ENCODE data around the gene PTAR1. TPM values are rescaled to one million over a fixed set of nuclear protein-coding genes. Genes with fewer than 3 reads are reported as not detected.
A peak's percentile ranks its signal among the peaks of the same experiment; 100 is the strongest.

The PTAR1 gene
- total RNA-seq, 2 donors from 2014 or later = 47.6 to 54.0 TPM

DNA sequence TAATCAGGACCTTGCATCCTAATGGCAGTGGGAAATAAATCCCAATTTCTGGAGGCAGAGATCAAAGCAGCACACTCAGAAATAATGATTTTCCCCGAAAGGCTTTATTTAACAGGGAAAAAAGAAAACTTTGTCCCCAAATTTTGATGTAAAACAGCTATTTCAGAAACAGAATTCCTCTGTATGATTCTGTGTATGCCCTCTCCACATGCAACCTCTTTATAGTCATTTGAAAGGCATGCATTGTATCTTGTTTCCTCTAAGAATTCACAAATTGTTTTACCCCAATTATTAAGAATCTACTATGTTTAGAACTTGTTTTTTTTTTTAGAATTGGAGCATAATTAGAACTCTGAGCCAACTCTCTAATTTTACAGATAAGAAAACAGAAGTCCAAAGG, 2.7 kb upstream of the PTAR1 start:
- H3K36me3 ChIP-seq = no peaks in the 10 kb centered on the region
- DNase-seq (ENCODE audit: low spot score) = no peak

DNA sequence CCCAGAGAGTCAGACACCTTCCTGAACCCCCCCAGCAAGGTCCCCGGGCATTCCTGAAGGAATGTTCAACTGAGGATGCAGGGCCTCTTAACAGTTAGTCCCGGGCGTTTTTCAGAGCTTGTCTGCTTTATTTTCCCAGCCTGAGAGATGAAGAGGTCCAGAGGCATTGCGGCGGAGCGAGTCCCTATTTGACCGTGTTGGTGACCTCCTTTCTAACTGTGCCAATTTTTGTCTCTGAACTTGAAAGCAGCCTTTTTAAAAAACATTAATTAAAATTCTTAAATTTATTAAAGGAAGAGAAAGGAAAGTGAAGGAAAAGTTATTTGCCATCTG, 433 bp upstream of the PTAR1 start:
- TF ChIP-seq POLR2AphosphoS5 (IDR thresholded peaks at IDR 0.05) (no peak), POLR2A (IDR thresholded peaks at IDR 0.05) (no peak)
- TF ChIP-seq, protein P1, sequence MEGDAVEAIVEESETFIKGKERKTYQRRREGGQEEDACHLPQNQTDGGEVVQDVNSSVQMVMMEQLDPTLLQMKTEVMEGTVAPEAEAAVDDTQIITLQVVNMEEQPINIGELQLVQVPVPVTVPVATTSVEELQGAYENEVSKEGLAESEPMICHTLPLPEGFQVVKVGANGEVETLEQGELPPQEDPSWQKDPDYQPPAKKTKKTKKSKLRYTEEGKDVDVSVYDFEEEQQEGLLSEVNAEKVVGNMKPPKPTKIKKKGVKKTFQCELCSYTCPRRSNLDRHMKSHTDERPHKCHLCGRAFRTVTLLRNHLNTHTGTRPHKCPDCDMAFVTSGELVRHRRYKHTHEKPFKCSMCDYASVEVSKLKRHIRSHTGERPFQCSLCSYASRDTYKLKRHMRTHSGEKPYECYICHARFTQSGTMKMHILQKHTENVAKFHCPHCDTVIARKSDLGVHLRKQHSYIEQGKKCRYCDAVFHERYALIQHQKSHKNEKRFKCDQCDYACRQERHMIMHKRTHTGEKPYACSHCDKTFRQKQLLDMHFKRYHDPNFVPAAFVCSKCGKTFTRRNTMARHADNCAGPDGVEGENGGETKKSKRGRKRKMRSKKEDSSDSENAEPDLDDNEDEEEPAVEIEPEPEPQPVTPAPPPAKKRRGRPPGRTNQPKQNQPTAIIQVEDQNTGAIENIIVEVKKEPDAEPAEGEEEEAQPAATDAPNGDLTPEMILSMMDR (IDR thresholded peaks at IDR 0.05) = no peak
- Histone ChIP-seq H3K36me3 (no peaks in the 10 kb centered on the region), H3K4me3 (peak overlapping the region; percentile 53 to 70), H3K27me3 (replicated peaks; ENCODE audit: insufficient read depth) (no peaks in the 10 kb centered on the region), H3K27ac (peak overlapping the region; percentile 90 to 93), H3K9me3 (no peaks in the 10 kb centered on the region), H3K4me1 (replicated peaks) (no peaks in the 10 kb centered on the region)
- no peak for DNase-seq (ENCODE audit: low spot score)
- WGBS = 28% methylated on average over 7 of the region's 7 CpGs
- intact Hi-C loops (cut with DNase I) = no loop called here

More for the DNA sequence above, 2.7 kb upstream of the PTAR1 start:
- no peak for TF ChIP-seq POLR2A (IDR thresholded peaks at IDR 0.05)
- Histone ChIP-seq H3K9me3 (no peaks in the 10 kb centered on the region), H3K4me3 (no peak overlapping the region), H3K27ac (no peak overlapping the region), H3K27me3 (replicated peaks; ENCODE audit: insufficient read depth) (no peaks in the 10 kb centered on the region), H3K4me1 (replicated peaks) (no peaks in the 10 kb centered on the region)
- intact Hi-C loops (cut with DNase I) = no loop called here
- WGBS = 74% methylated on average over 1 of the region's 1 CpG

DNA sequence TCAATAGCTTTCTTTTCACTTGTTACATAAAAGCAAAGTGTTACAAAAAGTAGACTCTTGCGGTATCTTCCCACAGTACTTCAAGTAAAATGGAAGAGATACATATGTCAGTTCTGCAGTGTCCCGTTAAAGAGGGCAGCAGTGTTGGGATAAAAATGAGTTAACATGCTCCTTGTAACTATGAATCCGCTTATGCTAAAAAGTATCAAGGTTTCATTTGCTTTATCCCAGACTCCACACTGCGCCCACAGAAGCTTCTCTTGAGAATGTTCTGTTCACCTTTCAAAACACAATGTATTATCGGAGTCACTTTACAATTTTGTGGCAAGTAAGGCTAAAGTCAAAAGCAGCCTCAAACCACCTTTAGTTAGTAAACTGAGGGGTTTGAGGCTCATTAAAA, 790 bp downstream of the PTAR1 start:
- Histone ChIP-seq H3K4me3 (peak overlapping the region; percentile 53 to 70), H3K27ac (peak overlapping the region; percentile 90 to 93), H3K4me1 (replicated peaks) (no peaks in the 10 kb centered on the region), H3K9me3 (no peaks in the 10 kb centered on the region), H3K27me3 (replicated peaks; ENCODE audit: insufficient read depth) (no peaks in the 10 kb centered on the region), H3K36me3 (no peaks in the 10 kb centered on the region)
- TF ChIP-seq POLR2AphosphoS5 (IDR thresholded peaks at IDR 0.05) (no peak), POLR2A (IDR thresholded peaks at IDR 0.05) (no peak)
- TF ChIP-seq, protein P1 (IDR thresholded peaks at IDR 0.05) = no peak
- intact Hi-C loops (cut with DNase I) = loop anchor here (10.0 kb wide), 1 partner anchor 84 kb away; the partner anchor contains the start of gene APBA1
- no peak for DNase-seq (ENCODE audit: low spot score)
- 1% methylated on average over 5 of the region's 5 CpGs for WGBS

DNA sequence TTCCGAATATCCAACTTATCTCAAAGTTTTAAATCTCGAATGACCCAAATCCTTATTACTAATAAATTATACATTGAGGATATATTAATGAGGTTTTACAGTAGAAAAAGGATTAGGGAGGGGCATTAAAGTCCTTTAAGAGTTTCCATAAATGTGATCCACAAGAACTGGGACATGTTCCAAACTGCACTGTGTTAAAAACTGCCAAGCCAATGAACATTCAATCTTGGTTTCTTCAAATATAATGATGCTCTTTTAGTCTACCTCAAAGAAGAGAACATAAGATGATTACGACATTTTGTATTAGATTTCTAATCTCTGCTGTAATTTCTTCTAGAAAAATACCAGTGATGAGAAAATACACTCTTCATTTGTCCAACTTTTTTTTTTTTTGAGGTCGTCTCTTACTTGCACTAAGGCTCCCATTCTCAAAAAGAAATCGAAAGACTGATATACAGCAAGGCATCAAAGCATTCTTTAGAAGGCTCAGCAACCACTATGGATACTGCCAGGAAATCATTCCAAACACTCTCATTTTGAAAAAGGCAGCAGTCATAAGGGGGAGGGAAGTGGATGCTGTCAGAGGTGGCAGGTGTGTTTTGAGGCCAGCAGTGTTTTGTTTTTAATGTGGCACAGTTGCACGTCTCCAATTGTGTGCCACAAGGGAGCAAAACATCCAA, 1.7 kb downstream of the PTAR1 start:
- intact Hi-C loops (cut with DNase I) = loop anchor here (10.0 kb wide), 1 partner anchor 83 kb away; the partner anchor contains the start of gene APBA1
- H3K4me3 ChIP-seq = no peak overlapping the region

DNA sequence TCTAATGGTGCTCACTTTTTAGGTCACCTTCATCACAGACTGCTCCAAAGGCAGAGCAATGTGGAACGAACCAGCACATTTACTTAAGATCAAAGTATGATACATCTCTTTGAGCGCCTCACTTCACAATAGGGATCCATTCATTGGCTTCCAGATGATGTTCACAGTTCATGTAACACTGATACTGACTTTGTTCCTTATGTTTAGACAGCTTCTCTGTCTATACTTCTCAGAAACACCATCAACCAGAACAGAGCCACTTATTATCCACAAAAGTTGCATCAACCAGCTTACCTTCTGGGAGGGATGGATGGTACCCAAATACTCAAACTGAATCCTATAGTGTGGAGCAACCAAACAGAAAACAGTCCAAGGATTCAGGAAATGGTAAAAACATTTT, 4.6 kb downstream of the PTAR1 start:
- H3K4me3 ChIP-seq = no peak overlapping the region
- intact Hi-C loops (cut with DNase I) = loop anchor here (10.0 kb wide), 1 partner anchor 80 kb away; the partner anchor contains the start of gene APBA1
- H3K27me3 ChIP-seq (replicated peaks; ENCODE audit: insufficient read depth) = no peaks in the 10 kb centered on the region
- H3K4me1 ChIP-seq (replicated peaks) = no peaks in the 10 kb centered on the region
- no peak overlapping the region for H3K27ac ChIP-seq
- no peaks in the 10 kb centered on the region for H3K36me3 ChIP-seq
- 62% methylated on average over 2 of the region's 2 CpGs for WGBS
- no peak for DNase-seq (ENCODE audit: low spot score)
- TF ChIP-seq POLR2A (IDR thresholded peaks at IDR 0.05) (no peak), POLR2AphosphoS5 (IDR thresholded peaks at IDR 0.05) (no peak)
- TF ChIP-seq, protein P1 (IDR thresholded peaks at IDR 0.05) = no peak
- H3K9me3 ChIP-seq = no peaks in the 10 kb centered on the region

More for the DNA sequence above, 1.7 kb downstream of the PTAR1 start:
- Histone ChIP-seq H3K27me3 (replicated peaks; ENCODE audit: insufficient read depth) (no peaks in the 10 kb centered on the region), H3K9me3 (no peaks in the 10 kb centered on the region), H3K4me1 (replicated peaks) (no peaks in the 10 kb centered on the region), H3K27ac (no peak overlapping the region), H3K36me3 (no peaks in the 10 kb centered on the region)
- DNase-seq (ENCODE audit: low spot score) = no peak
- 31% methylated on average over 6 of the region's 6 CpGs for WGBS
- TF ChIP-seq POLR2A (IDR thresholded peaks at IDR 0.05) = no peak
- no peak for TF ChIP-seq POLR2AphosphoS5 (IDR thresholded peaks at IDR 0.05)
- TF ChIP-seq, protein P1 (IDR thresholded peaks at IDR 0.05) = no peak

Measured in prostate gland (tissue), 2 donors.